Right atrium auricular region (tissue), 2 donors: Measurements from ENCODE around the gene ACTR3C. TPM values are rescaled to one million over a fixed set of nuclear protein-coding genes. Genes with fewer than 3 reads are reported as not detected.

Source experiments
- DNase-seq: peaks from one replicate; pipeline ENCODE4 v3.0.0-alpha.2; 2019; ENCODE audit warnings: low spot score
- H3K27ac ChIP-seq, 2 donors: fragments of 200-600 bp; sonication (generic); 1 replicate in 1 of 2; 2 replicates in 1 of 2; pipeline ENCODE4 v1.5.1; 2016 to 2019
- H3K27me3 ChIP-seq, 2 donors: fragments of 200-600 bp; sonication (generic); one replicate each; pipeline versions ENCODE4 v1.5.1 to v1.6.0; 2017 to 2019
- H3K36me3 ChIP-seq: fragments of 200-600 bp; sonication (generic); one replicate; pipeline ENCODE4 v1.5.1; 2016
- H3K4me1 ChIP-seq, 2 donors: fragments of 200-600 bp; sonication (generic); one replicate each; pipeline versions ENCODE4 v1.5.1 to v1.6.0; 2017 to 2019
- H3K4me3 ChIP-seq, 2 donors: fragments of 200-600 bp; sonication (generic); 1 replicate in 1 of 2; 2 replicates in 1 of 2; pipeline ENCODE4 v1.5.1; 2017 to 2019; ENCODE audit warnings: mild to moderate bottlenecking in 1 of 2, moderate library complexity in 1 of 2
- H3K9me3 ChIP-seq, 2 donors: fragments of 200-600 bp; sonication (generic); one replicate each; pipeline ENCODE4 v1.5.1; 2019
- CTCF ChIP-seq, 2 donors: fragments of 200-600 bp; sonication (generic); IDR thresholded peaks; one replicate each; pipeline ENCODE4 v1.5.1; 2019; ENCODE audit warnings: antibody characterized with exemption in 2 of 2
- total RNA-seq, 2 donors: library from RNA; depleted of rRNA; stranded (reverse); fragments of >200 nt; gene quantifications; one replicate each; pipeline ENCODE4 v1.1.0, GENCODE V29; 2016

ACTR3C gene
- total RNA-seq, 2 donors from 2014 or later, result 3.2 to 4.1 TPM

GRCh38 chr7:150337179-150337578, 13.8 kb upstream of the ACTR3C start:
- Histone ChIP-seq H3K27ac (no peak overlapping the region), H3K4me1 (peaks cover 0 to 45% of the 10 kb centered on the region in 2 donors), H3K36me3 (no peaks in the 10 kb centered on the region), H3K4me3 (no peak overlapping the region), H3K9me3 (no peaks in the 10 kb centered on the region), H3K27me3 (no peaks in the 10 kb centered on the region)
- TF ChIP-seq CTCF (IDR thresholded peaks at IDR 0.05), result no peak
- DNase-seq, result no peak

GRCh38 chr7:150336746-150337145, 13.4 kb upstream of the ACTR3C start:
- Histone ChIP-seq H3K4me3 (no peak overlapping the region), H3K4me1 (peaks cover 0 to 42% of the 10 kb centered on the region in 2 donors), H3K9me3 (no peaks in the 10 kb centered on the region), H3K36me3 (no peaks in the 10 kb centered on the region), H3K27me3 (no peaks in the 10 kb centered on the region), H3K27ac (no peak overlapping the region)
- no peak for TF ChIP-seq CTCF (IDR thresholded peaks at IDR 0.05)
- no peak for DNase-seq

- peaks cover 0 to 32% of the 10 kb centered on the region in 2 donors for H3K4me1 ChIP-seq
- no peak for TF ChIP-seq CTCF (IDR thresholded peaks at IDR 0.05)
- no peak overlapping the region for H3K4me3 ChIP-seq
- no peak overlapping the region for H3K27ac ChIP-seq
- H3K36me3 ChIP-seq, result no peaks in the 10 kb centered on the region
- DNase-seq, result no peak
- no peaks in the 10 kb centered on the region for H3K27me3 ChIP-seq
- H3K9me3 ChIP-seq, result no peaks in the 10 kb centered on the region
These were observed 12.4 kb upstream of the ACTR3C start for GRCh38 chr7:150335774-150336112.

GRCh38 chr7:150335108-150335773, 11.9 kb upstream of the ACTR3C start:
- Histone ChIP-seq H3K27me3 (no peaks in the 10 kb centered on the region), H3K4me3 (no peak overlapping the region), H3K4me1 (peaks cover 0 to 27% of the 10 kb centered on the region in 2 donors), H3K9me3 (no peaks in the 10 kb centered on the region), H3K36me3 (no peaks in the 10 kb centered on the region), H3K27ac (no peak overlapping the region)
- TF ChIP-seq CTCF (IDR thresholded peaks at IDR 0.05), result no peak
- no peak for DNase-seq

- Histone ChIP-seq H3K27ac (no peak overlapping the region), H3K36me3 (no peaks in the 10 kb centered on the region), H3K4me1 (peaks cover 0 to 15% of the 10 kb centered on the region in 2 donors), H3K27me3 (no peaks in the 10 kb centered on the region), H3K4me3 (no peak overlapping the region), H3K9me3 (no peaks in the 10 kb centered on the region)
- DNase-seq, result no peak
- TF ChIP-seq CTCF (IDR thresholded peaks at IDR 0.05), result no peak
These were observed 10.8 kb upstream of the ACTR3C start for GRCh38 chr7:150334108-150334507.

GRCh38 chr7:150333659-150334058, 10.3 kb upstream of the ACTR3C start:
- Histone ChIP-seq H3K27me3 (no peaks in the 10 kb centered on the region), H3K27ac (no peak overlapping the region), H3K4me3 (no peak overlapping the region), H3K36me3 (no peaks in the 10 kb centered on the region), H3K9me3 (no peaks in the 10 kb centered on the region), H3K4me1 (peaks cover 0 to 13% of the 10 kb centered on the region in 2 donors)
- DNase-seq, result no peak
- TF ChIP-seq CTCF (IDR thresholded peaks at IDR 0.05), result no peak
